22Rv1 (cell line): Measurements from ENCODE around the gene PLCB1.
A peak's percentile ranks its signal among the peaks of the same experiment; 100 is the strongest.

Experiments
- H3K27ac ChIP-seq: fragments of 450-650 bp; 2 replicates; pipeline ENCODE4 v1.5.1; 2017
- CTCF ChIP-seq: fragments of 450-650 bp; IDR thresholded peaks from 2 replicates; pipeline ENCODE4 v1.5.1; 2017; ENCODE audit warnings: mild to moderate bottlenecking
- ZFX ChIP-seq: fragments of 450-650 bp; IDR thresholded peaks from 2 replicates; pipeline ENCODE4 v1.6.1; 2017; ENCODE audit warnings: antibody characterized with exemption, borderline replicate concordance

PLCB1 gene

DNA sequence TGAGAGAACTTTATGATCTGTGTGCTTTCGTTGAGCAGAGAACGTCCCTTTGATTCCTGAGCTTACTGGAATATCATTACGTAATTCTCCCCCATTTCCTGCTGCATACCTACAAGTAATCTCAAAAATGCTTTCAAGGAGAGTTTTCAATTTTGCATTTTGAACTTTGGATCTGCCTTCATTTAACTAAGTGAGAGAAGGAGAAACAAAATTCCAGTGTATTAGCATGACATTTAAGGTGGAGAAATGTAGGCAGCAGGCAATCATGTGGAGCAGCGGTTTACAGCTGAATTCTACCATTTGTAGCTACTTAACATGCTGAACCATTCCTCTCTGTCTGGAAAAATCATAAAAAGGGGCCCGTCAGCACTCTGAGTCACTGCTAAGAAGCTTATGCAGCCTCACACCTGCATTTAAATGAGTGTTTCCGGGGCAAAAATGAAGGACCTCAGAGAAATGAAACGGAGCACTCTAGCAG lies 451.5 kb downstream of the PLCB1 start:
- H3K27ac ChIP-seq = no peak overlapping the region
- TF ChIP-seq ZFX (no peak), CTCF (no peak)

GRCh38 chr20:8587251-8587650 lies 455.2 kb downstream of the PLCB1 start:
- no peak for TF ChIP-seq CTCF
- TF ChIP-seq ZFX = no peak

GRCh38 chr20:8587810-8588209 lies 455.7 kb downstream of the PLCB1 start:
- no peak for TF ChIP-seq CTCF
- TF ChIP-seq ZFX = no peak

More at GRCh38 chr20:8587251-8587650, 455.2 kb downstream of the PLCB1 start:
- H3K27ac ChIP-seq = no peak overlapping the region

DNA sequence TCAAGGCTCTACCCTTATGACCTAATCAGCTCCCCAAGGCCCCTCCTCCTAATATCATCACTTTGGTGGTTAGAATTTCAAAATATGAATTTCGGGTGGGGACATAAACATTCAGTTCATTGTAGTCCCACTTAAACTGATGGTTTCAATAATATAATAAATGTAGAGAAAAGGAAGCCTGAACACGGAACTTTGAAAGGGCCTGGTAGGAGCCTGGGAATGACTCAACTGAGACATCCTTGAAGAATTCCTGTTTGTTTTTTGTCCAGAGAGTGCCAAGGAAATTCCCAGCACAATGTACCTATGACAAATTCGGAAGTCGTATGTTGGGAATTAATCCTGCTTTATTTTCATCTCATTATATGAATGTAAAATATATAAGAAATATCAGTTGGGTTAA lies 457.9 kb downstream of the PLCB1 start:
- no peak overlapping the region for H3K27ac ChIP-seq
- no peak for TF ChIP-seq CTCF
- no peak for TF ChIP-seq ZFX

More at GRCh38 chr20:8587810-8588209, 455.7 kb downstream of the PLCB1 start:
- no peak overlapping the region for H3K27ac ChIP-seq

DNA sequence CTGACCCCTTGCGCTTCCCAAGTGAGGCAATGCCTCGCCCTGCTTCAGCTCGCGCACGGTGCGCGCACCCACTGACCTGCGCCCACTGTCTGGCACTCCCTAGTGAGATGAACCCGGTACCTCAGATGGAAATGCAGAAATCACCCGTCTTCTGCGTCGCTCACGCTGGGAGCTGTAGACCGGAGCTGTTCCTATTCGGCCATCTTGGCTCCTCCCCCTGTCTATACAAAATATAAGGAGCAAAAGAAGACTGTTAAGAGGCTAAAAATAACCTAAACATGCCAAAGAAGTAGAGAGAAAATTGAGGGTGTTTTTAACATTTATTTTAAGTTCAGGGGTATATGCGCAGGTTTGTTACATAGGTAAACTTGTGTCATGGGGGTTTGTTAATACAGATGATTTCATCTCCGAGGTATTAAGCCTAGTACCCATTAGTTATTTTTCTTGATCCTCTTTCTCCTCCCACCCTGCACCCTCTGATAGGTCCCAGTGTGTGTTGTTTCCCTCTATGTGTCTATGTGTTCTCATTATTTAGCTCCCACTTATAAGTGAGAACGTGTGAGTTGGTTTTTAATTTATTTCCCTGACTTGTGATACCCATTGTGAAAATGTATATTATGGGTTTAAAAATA lies 469.0 kb downstream of the PLCB1 start:
- peak overlapping the region; percentile 43 for H3K27ac ChIP-seq

DNA sequence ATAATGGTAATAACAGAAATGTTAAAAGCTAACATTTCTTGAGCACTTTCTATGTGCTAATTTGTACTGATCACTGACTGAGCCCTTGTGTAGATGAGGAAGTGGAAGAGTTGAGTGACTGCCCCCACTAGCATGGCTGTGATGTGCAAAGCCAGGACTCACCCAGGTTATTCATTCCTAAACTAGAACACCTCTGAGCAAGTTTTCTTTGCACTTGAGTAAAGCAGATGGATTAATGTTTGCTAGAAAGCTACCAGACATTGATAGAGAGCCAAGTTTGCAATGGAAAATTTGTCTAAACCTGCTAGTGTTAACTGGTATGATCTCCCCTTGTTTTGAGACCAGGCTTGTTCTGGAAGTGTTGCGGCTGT lies 469.5 kb downstream of the PLCB1 start:
- no peak for TF ChIP-seq ZFX
- no peak for TF ChIP-seq CTCF
- peak overlapping the region; percentile 43; the same call in 1 of the 2 replicates for H3K27ac ChIP-seq

DNA sequence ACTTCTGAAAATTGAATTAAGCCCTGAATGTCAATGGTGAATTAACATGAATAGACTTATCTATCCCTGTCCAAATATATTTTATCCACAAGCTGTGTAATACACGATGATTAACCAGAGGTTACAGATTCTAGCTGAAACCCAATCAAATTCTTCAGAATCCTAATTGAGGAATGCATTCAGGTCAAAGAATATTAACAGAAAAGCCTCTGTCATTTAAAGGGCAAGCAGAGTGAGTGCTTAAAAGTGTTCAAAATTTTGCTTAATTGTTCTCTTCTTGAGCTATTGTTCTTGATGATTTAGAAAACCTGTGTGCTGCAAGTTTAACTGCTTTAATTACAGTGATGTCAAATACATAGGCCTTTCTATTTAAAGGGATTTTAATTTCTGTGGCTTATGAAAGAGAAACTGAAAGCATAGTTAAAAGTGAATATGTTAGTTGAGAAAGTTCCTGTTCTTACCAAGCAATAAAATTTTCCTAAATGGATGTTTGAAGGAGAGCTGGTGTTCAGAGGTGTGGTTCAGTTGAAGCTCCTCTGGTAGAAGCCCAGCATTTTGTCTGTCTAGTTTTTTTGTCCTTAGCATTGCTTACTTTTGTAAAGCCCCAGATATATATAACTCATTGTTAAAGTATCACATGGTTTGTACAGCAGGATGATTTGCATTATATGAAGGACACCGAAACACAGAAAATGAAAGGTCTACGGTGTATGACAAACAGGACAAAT lies 470.5 kb downstream of the PLCB1 start:
- TF ChIP-seq CTCF = no peak
- no peak for TF ChIP-seq ZFX
- no peak overlapping the region for H3K27ac ChIP-seq
